ENCODE measurements around the gene DQX1. TPM values are rescaled to one million over a fixed set of nuclear protein-coding genes. Genes with fewer than 3 reads are reported as not detected.
A peak's percentile ranks its signal among the peaks of the same experiment; 100 is the strongest.

Gene DQX1
- total RNA-seq, 1 donor from 2014 or later: not detected

DNA sequence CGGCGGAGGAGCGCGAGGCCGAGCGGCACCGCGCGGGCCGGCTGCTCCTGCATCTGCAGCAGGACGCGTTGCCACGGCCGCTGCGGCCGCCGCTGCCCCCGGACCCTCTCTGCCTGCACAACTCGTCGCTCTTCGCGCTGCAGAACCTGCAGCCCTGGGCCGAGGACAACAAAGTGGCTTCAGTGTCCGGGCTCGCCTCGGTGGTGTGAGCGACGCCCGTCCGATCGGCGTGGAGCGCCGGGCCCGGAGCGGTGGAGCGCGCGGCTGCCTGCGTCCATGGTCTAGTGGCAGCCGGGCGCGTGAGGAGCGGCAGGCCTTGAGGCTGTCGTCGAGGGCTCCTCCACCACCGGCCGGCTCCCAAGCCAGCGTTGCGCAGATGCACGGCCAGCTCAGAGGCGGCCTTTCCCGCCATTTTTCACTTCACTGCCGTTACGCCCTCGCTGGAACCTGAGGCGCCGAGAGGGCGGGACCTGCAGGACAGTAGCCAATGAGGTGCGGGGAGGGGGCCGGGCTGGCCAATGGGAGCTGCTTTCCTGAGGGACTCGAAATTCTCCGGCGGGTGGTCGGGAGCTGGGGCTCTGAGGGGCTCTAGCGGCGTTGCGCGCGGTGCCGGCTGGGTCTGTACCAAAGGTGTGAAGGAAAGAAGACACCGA, 9.9 kb downstream of the DQX1 start:
- Histone ChIP-seq H3K4me3 (ENCODE audit: low read depth, low read length) (peak overlapping the region; percentile 7), H3K27me3 (ENCODE audit: control insufficient read depth, insufficient read depth, low read length) (peaks cover 69% of the 10 kb centered on the region), H3K36me3 (ENCODE audit: control insufficient read depth, insufficient read depth, low read length) (no peaks in the 10 kb centered on the region)
- TF ChIP-seq, protein P1, sequence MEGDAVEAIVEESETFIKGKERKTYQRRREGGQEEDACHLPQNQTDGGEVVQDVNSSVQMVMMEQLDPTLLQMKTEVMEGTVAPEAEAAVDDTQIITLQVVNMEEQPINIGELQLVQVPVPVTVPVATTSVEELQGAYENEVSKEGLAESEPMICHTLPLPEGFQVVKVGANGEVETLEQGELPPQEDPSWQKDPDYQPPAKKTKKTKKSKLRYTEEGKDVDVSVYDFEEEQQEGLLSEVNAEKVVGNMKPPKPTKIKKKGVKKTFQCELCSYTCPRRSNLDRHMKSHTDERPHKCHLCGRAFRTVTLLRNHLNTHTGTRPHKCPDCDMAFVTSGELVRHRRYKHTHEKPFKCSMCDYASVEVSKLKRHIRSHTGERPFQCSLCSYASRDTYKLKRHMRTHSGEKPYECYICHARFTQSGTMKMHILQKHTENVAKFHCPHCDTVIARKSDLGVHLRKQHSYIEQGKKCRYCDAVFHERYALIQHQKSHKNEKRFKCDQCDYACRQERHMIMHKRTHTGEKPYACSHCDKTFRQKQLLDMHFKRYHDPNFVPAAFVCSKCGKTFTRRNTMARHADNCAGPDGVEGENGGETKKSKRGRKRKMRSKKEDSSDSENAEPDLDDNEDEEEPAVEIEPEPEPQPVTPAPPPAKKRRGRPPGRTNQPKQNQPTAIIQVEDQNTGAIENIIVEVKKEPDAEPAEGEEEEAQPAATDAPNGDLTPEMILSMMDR (IDR thresholded peaks at IDR 0.05; ENCODE audit: insufficient read depth, low read length, poor library complexity, severe bottlenecking): no peak
- no peak for DNase-seq (ENCODE audit: low read depth)

DNA sequence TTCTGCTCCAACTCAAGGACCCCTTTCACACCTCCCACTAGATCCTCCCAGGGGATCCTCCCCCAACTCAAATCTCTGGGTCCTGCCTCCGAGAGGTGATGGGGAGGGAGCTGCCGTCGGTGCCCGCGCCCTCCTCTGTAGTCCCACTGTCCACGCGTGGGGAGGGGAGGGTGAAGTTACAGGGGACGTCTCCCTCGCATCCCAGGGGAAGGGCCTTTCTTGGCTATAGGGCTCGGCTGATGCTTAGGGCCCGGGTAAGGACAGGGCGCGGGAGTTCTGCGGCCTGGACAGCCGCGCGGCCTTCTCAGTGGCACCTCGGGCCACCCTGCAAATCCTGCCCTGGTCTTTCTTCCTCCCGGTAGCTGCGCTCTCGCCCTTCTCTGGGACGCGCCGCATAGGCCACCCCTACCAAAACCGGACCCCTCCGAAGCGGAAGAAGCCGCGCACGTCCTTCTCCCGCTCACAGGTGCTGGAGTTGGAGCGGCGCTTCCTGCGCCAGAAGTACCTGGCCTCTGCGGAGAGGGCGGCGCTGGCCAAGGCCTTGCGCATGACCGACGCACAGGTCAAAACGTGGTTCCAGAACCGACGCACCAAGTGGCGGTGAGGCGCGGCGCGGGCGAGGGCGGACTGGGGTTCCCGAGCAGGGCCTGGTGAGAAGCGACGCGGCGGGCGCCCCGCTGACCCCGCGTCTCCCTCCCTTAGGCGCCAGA, 10.6 kb downstream of the DQX1 start:
- no peak for DNase-seq (ENCODE audit: low read depth)
- Histone ChIP-seq H3K36me3 (ENCODE audit: control insufficient read depth, insufficient read depth, low read length) (no peaks in the 10 kb centered on the region), H3K27me3 (ENCODE audit: control insufficient read depth, insufficient read depth, low read length) (peaks cover 71% of the 10 kb centered on the region), H3K4me3 (ENCODE audit: low read depth, low read length) (no peak overlapping the region)
- TF ChIP-seq, protein P1 (IDR thresholded peaks at IDR 0.05; ENCODE audit: insufficient read depth, low read length, poor library complexity, severe bottlenecking): no peak

DNA sequence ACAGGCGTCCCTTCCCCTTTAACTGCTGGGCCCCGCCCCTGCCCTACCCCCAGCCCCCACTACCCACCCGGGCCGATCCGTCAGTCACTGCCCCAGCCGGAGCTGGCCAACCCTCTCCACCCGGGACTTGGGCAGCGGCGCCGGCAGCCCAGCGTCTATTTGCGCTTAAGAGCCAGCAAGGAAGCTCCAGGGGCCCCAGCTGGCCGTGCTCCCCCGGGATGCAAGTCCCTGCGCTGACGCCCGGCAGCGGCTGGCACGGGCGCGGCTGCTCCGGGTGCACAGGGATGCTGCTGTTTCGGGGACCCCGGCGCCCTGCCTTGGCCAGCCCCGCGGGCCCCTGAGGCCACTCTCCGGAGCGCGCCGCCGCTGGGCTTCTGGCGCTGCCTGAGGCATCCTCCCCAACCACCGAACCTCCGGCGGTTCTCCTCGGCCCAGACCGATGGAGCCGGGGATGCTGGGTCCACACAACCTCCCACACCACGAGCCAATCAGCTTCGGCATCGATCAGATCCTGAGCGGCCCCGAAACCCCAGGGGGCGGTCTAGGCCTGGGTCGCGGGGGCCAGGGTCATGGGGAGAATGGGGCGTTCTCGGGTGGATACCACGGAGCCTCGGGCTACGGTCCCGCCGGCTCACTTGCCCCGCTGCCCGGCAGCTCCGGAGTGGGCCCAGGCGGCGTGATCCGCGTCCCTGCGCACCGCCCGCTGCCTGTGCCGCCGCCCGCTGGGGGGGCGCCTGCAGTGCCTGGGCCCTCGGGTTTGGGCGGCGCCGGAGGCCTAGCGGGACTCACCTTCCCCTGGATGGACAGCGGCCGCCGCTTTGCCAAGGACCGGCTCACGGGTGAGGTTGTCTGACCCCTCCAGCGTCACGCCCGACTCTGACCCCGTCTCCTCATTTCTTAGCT, 11.4 kb downstream of the DQX1 start, which contains the start of gene TLX2:
TLX2 (plus strand) TSS at position 83 of the 903 bp plus-strand sequence; CDS start at position 440, 357 bp downstream.
- TF ChIP-seq, protein P1 (IDR thresholded peaks at IDR 0.05; ENCODE audit: insufficient read depth, low read length, poor library complexity, severe bottlenecking): no peak
- Histone ChIP-seq H3K4me3 (ENCODE audit: low read depth, low read length) (no peak within 1 kb of the TSS), H3K36me3 (ENCODE audit: control insufficient read depth, insufficient read depth, low read length) (no peaks in the 10 kb centered on the region), H3K27me3 (ENCODE audit: control insufficient read depth, insufficient read depth, low read length) (peaks cover 73% of the 10 kb centered on the region)
- no peak for DNase-seq (ENCODE audit: low read depth)

DNA sequence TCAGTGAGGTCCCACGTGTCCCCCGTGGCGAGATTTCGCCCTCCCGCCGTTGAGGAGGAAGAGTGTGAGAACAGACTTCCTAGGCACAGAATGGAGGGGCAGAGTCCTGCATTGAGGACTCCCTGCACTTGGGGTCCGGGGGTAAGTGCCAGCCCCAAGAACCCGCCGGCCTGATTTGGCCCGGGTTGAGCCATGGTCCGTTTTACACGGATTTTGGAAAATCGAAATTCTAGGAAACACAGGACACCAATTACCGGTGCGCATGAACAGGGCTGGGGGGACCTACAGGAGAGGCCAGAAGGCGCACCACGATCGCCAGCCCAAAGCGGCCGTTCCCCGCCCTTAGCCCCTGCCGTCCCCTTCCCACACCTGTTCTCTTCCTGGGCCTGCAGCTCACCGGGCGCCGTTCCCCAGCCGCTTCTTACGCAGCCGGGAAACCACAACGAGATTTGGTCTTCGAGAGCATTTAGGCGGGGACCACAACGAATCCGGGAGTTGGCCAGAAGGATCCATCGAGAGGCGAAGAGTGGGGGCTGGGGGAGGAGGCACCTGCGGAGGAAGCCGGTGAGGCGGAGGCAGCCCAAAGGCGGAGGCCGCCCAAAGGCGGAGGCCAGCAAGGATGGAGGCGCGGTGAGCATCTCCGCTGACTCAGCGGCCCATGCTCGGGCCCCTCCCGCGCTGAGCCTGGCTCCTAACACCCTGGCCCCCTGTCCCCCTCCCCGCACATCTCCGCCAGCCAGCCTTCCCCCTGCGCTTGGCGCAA, 12.2 kb downstream of the DQX1 start:
- H3K4me3 ChIP-seq (ENCODE audit: low read depth, low read length): no peak overlapping the region
- TF ChIP-seq, protein P1 (IDR thresholded peaks at IDR 0.05; ENCODE audit: insufficient read depth, low read length, poor library complexity, severe bottlenecking): no peak
- H3K27me3 ChIP-seq (ENCODE audit: control insufficient read depth, insufficient read depth, low read length): peaks cover 73% of the 10 kb centered on the region
- DNase-seq (ENCODE audit: low read depth): no peak
- no peaks in the 10 kb centered on the region for H3K36me3 ChIP-seq (ENCODE audit: control insufficient read depth, insufficient read depth, low read length)
